Left forelimb (tissue), 1 donor: ENCODE measurements around the gene TMEM176B.
"Not testable (repeated sequence)": the region's sequence is repeated elsewhere in the genome, so short reads cannot be mapped to it uniquely, and the experiment has no call there.

Experiments
- DNase-seq: peaks from one replicate; pipeline ENCODE4 v3.0.0-alpha.2; 2018; ENCODE audit warnings: low spot score

Gene TMEM176B

GRCh38 chr7:150823043-150823442 is 22.9 kb upstream of the TMEM176B start:
- no peak for DNase-seq

- no peak for DNase-seq
These were observed 20.5 kb upstream of the TMEM176B start for GRCh38 chr7:150820578-150821198.

DNA sequence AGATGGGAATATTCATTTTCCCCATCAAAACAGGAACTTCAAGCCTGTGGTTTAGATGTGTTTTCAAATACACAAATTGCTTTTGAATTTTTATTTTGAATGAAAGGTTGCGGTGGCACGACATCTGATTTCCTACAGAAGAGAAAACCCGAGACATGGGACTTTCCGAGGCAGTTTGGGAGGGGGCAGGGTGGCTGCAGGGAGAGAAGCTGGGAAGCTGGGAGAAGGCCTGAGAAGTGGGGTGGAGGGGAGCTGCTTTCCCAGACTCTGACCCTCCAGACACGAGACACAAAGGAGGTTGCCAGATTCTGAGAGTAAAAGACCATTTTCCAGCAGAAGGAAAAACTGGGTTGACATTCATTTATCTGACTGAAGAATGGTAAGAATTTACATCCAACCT is 20.0 kb upstream of the TMEM176B start:
- DNase-seq: no peak

DNA sequence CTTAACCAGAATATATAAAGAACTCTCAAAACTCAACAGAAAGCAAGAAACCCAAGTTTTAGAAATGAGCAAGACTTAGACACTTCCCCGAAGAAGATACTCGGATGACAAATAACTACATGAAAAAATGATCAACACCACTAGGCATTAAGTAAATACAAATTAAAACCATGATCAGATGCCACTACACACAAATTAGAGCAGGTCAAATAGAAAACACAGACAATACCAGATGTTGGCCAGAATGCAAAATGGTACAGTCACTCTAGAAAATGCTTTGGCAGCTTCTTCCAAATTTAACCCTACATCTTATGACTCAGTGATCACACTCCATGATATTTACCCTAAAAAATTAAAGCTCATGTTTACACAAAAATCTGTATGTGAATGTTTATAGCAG is 18.8 kb upstream of the TMEM176B start:
- DNase-seq: no peak

DNA sequence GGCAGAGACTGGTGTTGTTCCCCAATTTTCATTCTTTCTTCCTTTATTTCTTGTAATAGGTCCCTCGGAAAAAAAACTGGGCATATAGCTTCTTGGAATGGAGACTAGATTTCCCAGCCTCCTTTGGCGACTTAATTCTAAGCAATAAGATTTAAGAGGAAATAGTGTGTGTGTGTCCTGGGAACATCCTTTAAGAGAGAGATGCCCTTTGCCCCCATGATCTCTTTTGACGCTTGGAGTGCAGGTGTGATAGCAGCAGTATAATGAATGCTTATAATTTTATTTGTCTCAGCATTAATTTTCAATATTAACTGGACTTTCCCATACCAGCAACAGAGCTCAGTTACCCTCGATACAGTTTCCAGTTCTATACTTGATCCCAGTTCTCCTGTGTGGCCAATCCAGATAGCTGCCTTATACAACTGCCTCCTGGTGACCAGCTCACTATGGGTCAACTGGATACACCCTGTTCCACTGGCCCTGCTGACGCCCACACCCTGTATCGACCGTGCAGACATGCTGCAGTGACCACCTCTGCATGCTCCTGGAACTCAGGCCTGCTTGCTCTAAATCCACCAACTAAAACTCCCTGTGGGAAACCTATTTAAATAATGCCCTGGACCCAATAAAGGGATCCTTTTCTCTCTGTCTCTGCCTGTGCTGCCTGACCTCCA is 14.3 kb upstream of the TMEM176B start:
- DNase-seq: no peak

- DNase-seq: not testable (repeated sequence)
These were observed 7.7 kb upstream of the TMEM176B start for GRCh38 chr7:150807616-150808438.

GRCh38 chr7:150806863-150807262 is 6.7 kb upstream of the TMEM176B start:
- no peak for DNase-seq

- DNase-seq: no peak
These were observed 6.3 kb upstream of the TMEM176B start for GRCh38 chr7:150806454-150806853.

DNA sequence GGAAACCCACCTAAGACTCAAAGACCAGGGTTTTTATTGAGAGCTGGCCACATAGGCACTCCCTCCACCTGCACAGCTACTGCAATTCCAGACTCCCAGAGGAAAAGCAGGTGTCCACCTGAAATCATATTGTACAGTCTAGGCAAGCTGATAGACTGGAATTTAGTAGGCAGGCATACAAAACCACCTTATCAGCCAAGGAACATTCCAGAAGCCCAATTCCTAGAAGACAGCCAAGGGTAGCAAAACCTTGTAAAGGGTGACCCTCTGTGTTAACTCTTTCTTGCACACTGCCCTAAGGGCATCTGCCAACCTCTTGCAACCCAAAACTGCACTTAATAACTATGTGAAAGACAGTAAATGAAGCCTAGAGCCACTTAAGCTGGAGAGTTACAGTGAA is 5.7 kb upstream of the TMEM176B start:
- no peak for DNase-seq

- DNase-seq: no peak
These were observed 4.6 kb upstream of the TMEM176B start for GRCh38 chr7:150804802-150805201.

DNA sequence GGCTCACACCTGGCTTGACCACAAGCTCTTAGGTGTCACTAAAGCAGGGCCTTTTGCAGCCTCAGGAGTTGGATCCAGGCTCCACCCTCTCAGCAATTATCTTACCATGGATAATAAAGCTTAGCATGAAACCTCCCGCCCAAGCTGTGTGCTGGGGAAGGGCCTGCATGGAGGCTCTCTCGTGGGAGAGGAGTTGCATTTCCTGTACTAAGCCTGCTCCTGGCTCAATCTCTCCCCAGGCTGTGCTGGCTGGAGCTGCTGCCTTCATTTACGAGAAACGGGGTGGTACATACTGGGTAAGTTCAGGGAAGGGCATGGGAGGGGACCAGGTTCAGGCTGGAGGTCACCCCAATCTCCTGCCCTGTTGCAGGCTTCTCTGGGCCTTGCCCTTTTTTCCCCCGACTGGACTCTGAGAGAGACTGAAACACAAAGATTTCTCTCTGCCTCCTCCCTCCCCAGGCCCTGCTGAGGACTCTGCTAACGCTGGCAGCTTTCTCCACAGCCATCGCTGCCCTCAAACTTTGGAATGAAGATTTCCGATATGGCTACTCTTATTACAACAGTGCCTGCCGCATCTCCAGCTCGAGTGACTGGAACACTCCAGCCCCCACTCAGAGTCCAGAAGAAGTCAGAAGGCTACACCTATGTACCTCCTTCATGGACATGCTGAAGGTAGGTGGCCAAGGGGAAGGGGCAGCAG is 3.1 kb upstream of the TMEM176B start:
- DNase-seq: no peak

- DNase-seq: no peak
These were observed 2.0 kb upstream of the TMEM176B start for GRCh38 chr7:150801946-150802771.

DNA sequence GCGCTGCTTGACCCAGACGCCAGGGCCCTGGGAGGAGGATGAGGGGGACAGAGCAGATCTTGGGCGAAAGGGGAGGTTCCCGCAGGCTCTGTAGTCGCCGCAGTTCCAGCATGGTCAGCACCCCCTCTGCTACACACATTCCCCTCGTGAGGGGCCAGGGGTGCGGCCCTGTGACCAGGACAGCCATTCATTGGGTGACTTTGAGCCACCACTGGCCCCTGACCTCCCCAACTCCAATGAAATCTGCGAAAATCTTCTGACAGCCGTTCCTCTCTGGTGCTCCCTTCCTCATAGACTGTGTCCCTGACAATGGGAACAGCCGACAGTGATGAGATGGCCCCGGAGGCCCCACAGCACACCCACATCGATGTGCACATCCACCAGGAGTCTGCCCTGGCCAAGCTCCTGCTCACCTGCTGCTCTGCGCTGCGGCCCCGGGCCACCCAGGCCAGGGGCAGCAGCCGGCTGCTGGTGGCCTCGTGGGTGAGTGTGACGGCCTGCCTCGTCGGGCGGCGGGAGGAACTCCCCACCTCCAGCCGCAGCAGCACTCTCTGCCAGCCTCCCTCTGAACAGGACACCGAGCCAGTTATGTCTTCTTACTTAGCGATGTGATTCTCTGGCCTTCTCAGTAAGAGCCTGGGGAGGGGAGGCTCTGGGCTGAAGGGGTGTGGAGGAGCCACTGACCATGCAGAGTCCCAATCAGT is 1.2 kb upstream of the TMEM176B start:
- DNase-seq: no peak

GRCh38 chr7:150800581-150801241 is 547 bp upstream of the TMEM176B start, which contains the start of gene TMEM176A:
TMEM176A (plus strand) TSS chr7:150800769; CDS start chr7:150801551, 782 bp downstream.
- DNase-seq: no peak

- DNase-seq: no peak
These were observed 1.0 kb downstream of the TMEM176B start for GRCh38 chr7:150799156-150799555.

- no peak for DNase-seq
These were observed 2.5 kb downstream of the TMEM176B start for GRCh38 chr7:150797661-150798060.

DNA sequence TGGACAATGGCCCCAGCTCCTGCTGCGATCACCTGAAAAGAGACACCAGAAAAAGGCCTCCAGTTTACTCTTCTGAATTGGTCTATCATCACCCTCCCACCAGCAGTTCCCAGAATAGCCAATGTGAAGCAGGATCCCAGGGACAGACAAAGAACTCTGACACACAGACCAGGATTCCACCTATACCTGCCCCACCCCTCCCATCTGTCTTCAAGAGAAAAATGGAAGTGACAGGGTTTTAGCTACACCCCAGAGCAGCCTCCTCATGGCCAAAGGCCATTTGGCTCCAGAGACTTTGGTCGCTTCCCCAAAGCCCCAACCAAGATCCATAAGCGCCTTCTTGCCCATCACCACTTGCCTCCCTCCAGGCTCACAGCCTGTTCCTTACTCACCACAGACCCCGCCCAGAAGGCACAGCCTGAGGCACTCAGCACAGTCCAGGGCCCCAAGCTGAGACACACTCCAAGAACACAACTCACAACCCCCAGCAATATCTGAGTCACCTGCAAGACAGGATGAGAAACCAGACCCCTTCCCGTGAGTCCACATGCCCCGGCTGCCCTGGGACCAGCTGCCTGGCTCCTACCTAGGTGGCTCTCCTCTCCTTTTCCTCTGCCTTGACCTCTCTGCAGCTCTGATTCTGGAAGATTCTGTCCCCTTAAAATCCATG is 6.5 kb downstream of the TMEM176B start:
- DNase-seq: no peak

DNA sequence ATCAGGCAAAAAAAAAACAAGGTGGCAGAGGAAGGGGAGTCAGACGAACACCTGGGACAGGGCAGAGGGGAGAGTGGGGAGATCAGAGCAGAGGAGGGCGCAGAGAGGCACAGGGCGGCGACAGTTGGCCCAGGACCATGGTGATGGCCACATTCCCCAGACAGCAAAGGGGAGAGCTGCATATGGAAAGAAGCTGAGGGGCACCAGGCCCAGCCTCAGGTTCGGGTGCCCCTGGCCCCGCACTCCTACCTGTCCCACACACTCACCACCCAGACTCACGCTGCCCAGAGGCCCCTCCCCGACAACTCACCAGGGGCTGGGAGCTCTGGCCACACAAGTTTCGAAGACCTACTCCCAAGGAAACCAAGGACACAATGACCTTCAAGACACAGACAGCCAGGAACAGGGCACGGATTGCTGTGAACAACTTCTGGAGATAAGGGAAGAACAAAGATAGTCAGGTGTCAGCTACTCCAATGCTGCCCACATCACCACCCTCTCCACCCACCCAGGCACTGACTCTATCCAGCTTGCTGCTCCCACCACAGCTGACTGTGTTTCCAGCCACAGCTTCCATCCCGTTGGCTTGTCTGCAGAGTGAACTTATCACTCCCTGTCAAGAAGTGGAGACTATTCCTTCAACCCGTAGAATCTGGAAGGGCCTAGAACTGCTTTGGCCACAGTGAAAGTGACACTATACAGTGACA is 8.3 kb downstream of the TMEM176B start:
- DNase-seq: no peak

DNA sequence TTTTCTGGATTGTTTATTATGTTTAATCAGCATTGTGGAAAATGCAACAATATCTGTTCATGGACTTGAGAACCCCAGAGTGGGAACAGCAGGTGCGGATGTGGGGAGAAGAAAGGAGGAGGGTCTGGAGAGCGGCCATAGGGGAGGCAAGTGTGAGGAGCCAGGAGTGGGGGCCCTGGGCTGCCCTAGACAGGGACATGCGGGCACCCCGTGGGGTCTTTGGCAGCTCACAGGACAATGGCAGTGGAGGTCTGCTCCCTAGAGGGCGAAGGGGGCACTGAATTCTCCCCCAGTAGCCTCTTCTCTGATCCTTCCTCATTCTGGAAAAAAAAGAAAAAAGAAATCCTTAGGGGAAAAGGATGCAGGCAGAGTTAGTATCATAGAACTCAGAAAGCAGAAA is 8.9 kb downstream of the TMEM176B start:
- DNase-seq: no peak
